HPDE6-E6E7 (cell line): ENCODE data around the gene SRL.
"Not testable (repeated sequence)": the region's sequence is repeated elsewhere in the genome, so short reads cannot be mapped to it uniquely, and the experiment has no call there.

Experiments used
- DNase-seq: peaks from one replicate; pipeline ENCODE4 v3.0.0; 2011; ENCODE audit warnings: missing footprints; ENCODE audit errors: extremely low spot score

The SRL gene

DNA sequence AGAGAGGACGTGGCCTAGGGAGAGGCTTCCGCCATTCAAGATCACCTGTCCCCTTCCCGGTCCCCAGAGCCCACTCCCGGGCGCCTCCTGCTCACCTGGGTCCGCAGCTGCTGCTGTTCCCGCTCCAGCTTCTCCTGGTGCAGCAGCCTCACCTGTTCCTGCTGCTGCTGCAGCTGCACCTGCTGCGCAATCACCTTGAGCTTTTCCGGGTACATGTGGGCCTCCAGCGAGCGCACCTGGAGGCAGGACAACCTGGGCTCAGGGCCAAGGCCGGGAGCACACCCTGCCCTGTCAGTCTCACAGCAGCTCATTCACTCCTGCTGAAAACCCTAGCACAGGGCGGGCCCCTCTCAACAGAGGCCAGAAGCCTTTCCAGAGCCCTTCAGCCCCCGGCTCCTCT, 18.5 kb upstream of the SRL start:
- DNase-seq = no peak

DNA sequence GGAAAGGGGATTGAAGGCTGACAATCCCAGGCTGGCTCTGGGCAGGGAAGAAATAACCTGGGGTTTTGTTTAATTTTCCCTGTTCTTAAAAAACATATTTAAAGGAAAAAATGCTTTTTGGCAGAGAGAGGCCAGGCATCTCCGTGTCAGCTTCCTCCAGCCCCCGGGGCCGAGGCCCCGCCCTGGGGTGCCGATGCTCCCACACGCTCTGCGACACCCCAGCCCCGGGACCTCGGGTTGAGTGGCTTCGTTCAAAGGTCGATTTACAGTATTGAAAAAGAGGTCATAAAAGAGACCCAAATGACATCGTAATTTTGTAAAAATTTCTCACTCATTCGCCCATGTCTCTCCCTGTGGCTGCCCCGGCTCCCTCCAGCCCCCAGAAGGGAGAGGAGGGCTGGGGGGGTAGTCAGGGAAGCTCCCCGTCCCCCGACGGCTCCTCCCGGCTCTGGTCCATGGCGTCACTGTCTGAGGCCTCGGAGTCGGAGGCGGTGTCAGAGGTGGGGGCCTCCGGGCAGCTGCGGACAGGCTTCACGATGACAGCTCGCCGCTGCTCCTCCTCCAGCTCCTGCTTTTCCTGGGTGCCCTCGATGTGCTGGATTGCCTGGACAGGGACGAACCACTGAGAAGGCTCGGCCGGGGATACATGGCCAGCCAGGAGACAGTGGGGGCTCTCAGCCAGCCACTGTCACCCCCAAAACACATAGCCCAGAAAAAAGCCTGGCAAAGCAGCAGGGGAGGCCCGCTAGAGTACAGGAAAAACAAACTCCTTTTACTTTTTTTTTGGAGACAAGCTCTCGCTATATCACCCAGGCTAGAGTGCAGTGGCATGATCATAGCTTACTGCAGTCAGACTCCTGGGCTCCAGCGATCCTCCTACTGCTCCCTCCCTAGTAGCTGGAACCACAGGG, 16.0 kb upstream of the SRL start:
- no peak for DNase-seq

DNA sequence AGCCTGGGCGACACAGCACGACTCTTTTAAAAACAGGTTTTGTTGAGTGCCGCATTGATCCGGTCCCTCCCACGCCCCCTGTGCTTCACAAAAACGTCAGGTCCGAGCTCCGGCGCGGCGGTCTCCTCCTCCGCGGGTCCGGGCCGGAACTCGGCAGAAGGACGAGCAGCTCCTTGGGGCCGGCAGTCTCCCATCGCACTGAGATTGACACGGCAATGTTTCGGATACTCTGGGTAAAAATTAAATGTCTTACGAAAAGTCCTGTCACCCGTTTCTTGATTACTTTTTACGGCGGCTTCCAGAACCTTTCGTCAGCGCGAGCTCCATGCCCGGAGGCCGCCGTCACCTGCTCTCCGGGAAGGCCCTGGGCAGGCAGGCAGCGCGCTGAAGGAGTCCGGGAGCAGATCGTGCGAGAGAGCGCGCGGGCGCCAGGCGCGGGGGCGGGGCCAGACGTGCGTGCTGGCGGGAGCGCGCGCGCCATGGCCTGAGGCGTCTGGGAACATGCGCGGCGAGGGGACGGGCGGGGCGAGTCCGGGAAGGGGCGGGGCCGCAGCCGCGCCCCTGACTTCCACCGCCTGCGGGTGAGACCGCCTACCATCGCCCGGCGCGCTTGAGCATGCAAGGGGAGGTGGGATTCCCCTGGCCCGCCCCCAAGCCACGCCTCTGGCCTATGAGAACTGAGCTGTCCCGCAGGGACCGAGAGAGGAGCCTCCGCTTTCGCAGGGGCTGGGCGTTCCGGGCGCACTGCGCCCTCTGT, 11.7 kb upstream of the SRL start:
- peak; percentile 97 for DNase-seq

DNA sequence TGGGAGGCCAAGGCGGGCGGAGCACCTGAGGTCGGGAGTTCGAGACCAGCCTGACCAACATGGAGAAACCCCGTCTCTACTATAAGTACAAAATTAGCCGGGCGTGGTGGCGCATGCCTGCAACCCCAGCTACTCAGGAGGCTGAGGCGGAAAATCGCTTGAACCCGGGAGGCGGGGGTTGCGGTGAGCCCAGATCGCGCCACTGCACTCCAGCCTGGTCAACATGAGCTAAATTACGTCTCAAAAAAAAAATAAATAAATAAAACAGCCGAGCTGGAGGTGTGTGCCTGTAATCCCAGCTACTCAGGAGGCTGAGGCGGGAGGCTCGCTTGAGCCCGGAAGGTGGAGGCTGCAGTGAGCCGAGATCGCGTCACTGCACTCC, 11.1 kb upstream of the SRL start:
- DNase-seq = not testable (repeated sequence)

DNA sequence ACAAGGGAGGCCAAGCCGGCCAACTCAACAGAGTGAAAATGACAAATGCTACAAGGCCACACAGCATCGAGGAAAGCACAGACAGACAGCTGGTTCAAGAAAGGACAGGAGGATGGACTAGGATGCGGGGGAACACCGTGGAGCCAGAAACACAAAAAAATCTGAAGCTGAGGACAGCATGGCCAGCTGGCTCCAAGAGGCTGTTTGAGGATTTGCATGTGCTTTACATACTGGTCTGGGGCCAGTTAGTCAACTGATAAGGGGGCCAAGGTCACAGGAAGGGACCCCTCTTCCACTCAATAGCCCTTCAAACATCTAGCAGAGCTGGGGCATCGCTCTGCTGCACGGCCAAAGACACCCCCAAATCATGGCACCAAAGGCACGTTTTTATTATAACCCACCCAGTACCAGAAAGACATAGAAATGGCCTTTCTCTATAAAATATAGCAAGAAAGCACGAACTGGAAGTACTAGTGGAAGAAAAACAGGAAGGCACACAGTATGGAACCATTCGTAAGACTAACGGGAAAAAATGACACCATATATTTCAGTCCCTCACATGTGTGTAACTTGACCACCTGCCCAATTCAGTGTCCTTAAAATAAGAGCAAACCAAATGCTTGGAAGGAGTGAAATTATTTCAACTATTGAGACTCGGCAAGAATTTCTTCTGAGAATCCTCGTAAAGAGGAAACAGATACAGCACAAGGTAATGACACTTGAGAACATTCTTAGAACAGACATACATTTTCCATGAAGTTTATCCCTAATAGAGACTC, 7.8 kb upstream of the SRL start:
- no peak for DNase-seq

DNA sequence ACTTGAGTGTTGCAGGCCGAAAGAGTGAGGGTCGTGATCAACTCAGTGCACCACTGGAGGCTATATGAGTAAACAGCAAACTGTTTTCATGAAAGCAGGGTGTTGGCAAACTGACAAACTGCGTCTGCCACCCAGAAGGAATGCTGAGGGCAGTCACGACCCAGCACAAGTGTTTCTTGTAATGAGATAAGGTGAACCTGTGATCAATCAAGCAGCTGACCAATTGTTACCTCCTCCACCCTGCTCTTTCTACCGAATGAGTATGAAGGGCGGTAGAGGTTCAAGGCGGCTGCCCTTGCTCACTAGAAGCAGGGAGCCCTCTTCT, 5.5 kb upstream of the SRL start:
- no peak for DNase-seq

DNA sequence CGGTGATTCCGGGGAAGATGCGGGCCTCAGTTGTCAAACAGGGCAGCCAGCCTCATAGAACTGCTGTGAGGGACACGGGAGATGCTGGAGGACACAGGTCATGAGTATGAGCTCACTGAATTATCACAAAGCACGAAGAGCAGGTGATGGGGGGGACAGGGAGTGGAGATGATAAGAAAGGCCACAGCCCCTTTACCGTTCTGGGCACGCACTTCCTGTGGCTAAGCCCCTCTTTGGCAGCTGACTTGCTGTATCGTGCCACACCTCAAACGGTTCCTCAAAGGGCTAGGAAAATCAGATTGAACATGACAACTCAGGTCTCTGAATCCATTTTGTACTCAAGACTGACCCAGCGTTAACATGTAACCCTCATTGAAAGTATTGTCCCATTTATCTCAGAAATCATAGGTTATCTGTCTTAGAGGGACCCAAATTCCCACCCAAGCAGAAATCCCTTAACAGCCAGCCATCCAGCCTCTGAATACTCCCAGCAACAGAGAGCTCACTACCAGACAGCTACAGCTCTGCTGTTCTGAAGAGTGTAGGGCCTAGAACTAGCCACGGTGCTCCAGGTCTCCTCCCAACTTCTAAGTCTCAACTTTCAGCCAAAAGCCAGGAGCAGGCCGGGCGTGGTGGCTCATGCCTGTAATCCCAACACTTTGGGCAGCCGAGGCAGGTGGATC, 5.0 kb upstream of the SRL start:
- no peak for DNase-seq

DNA sequence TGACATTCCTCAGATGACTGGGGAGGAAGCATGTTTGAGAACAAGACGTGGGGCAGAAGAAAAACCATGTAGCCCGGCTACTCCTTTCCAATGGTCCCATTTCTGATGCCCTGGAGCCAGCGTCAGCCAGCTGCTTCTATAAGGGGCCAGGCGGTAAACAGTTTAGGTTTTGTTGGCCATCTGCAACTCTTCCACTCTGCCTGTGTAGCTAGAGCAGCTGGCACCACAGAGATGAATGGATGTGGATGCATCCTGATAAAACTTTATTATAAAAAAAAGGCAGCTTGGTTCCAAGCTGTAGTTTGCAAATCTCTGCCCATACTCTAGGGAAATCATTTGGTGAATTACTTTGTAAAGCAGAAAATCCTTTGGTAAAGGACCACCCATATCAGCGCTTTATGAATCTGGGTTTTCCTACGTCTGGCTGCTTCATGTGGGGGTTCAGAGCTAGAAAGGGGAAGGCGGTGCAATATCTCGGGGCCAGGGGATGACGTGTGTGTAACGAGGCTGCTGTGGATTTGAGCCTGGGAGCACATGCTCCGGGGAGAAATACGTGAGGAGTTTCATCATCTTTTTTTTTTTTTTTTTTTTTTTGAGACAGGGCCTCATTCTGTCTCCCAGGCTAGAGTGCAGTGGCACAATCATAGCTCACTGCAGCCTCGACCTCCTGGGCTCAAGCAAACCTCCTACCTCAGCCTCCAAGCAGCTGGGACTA, 3.4 kb upstream of the SRL start:
- DNase-seq = no peak

DNA sequence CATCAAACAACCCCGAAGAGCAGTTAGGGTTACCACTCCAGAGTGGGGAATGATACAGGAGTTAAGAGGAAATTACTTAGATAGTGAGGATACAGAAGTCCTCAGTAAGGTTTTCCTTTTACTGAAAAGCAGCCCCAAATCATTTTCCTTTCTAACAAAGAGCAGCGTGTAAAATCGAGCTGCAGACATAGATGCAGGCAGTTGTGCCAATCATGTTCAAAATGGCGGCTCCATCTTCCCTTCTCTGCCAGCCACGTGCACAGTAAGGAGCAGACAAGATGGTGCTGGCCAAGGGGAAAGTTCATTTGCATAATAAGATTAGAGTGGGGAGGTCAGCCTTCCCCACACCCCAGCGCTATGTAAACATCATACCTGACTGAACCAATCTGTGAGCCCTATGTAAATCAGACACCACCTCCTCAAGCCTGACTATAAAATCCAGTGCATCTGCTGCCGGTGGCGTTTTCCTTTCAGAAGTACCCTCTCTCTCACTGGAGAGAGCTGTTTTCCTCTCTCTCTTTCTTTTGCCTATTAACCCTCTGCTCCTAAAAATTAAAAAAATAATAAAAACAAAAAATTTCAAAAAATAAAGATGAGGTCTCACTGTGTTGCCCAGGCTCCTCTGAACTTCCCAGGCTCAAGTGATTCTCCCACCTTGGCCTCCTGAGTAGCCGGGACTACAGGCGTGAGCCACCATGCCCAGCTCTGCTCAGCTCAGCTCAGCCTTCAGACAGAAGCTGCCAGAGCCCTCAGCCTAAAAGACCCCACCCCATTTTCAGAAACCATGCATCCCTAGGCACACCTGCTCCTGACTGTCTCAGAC, 2.6 kb upstream of the SRL start:
- no peak for DNase-seq

DNA sequence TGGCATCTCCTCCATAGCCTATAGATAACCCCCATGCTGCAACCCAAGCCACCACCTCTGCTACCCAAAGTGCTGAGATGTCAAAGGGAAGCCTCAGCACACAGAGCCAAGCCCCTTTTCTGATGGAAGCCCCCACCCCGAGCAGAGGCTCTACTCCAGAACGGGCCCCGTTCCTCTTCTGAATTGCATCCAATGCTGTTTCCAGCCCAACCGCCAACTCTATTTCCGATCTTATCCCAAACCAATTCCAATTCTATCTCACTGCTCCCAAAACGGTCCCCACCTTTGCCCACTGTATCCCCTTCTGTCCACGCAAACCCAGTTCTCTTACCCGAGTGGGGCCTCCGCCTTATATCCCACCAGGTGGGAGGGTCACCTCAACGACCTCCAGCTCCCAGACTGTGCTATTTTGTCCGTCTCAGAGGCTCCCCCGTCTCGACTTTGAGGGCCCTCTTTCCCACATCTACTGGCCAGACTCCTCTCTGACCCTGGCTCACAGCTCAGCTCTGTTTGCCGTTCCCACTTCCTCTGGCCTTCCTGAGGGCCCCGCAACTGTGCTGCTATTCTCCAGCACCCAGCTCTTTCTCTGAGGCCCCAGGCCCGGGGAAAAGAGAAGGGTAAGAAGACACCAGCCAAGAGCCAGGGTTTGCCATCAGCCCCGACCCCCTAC, 487 bp downstream of the SRL start:
- DNase-seq = no peak

DNA sequence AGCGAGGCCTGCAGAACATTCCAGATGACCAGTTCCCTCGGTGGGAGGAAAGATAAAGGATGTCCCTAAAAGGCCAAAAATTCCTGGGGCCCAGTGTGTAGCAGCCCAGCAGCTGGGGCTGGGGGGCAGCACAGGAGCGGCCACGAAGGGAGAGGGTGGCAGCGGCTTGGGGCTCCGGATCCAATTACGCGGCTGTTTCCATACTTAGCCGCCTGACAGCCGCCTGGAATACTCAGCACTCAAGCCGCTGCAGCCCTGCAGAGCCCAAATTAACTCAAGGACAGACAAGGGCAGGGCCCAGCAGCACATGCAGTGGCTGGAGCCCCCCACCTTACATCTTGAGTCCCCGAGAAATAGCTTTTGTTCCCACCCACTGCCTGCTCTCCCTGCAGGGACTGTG, 1.3 kb downstream of the SRL start:
- no peak for DNase-seq

DNA sequence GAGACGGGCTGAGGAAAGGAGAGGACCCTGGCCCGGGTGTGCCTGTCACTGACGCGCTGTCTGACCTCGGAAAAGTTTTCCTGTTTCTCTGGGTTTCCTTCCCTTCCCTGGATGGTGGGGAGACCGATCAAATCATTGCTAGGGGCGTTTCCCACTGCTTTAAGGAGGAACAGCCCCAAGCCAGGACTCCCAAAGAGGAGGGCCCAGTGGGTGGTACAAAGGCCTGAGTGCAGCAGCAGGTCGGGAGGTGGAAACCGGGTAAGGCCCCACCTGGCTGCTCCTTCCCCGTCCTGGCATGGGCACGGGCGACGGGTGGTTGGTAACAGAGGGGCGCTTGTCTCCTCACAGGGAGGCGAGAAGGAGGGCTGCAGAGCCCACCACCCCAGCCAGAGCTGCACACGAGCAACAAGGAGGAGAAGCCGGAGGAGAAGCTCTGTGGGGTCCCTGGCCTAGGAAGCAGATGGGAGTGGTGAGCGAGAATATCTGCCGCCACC, 2.2 kb downstream of the SRL start:
- no peak for DNase-seq

DNA sequence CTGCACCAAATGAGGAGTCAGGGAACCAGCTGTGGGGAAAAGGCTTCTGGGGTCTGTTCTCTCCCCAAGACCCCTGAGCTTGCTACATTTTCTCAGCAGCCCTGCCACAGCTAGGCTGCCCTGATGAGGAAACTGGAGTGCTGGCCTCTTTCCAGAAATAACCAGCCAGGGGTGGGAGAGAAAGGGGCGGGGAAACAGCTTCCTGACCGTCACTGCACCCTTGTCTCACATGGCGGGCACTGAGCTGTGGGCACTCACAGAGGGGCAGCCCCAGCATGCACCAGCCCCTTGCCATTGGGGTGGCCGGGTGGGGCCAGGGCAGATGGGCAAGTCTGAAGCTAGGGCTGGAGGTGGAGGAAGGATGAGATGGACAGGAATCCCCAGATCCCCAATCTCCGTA, 2.9 kb downstream of the SRL start:
- DNase-seq = no peak

DNA sequence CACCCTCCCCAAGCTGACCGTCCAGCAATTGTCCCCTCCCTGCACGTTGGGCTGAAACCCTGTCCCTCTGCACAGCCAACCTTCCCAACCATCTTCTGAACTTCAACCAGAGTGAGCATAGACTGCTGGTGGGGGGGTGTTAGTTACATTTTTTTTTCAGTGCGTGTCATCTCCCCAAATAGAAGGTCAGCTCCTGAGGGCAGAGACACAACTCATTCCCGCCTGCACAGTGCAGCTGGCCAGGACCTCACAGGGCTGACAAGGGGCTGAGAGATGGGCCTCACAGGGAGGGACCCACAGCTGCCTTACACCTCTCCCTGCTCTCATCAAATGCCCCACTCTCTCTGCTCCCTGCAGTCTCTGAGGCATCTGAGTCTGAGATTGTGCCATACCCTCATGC, 8.4 kb downstream of the SRL start:
- DNase-seq = no peak

DNA sequence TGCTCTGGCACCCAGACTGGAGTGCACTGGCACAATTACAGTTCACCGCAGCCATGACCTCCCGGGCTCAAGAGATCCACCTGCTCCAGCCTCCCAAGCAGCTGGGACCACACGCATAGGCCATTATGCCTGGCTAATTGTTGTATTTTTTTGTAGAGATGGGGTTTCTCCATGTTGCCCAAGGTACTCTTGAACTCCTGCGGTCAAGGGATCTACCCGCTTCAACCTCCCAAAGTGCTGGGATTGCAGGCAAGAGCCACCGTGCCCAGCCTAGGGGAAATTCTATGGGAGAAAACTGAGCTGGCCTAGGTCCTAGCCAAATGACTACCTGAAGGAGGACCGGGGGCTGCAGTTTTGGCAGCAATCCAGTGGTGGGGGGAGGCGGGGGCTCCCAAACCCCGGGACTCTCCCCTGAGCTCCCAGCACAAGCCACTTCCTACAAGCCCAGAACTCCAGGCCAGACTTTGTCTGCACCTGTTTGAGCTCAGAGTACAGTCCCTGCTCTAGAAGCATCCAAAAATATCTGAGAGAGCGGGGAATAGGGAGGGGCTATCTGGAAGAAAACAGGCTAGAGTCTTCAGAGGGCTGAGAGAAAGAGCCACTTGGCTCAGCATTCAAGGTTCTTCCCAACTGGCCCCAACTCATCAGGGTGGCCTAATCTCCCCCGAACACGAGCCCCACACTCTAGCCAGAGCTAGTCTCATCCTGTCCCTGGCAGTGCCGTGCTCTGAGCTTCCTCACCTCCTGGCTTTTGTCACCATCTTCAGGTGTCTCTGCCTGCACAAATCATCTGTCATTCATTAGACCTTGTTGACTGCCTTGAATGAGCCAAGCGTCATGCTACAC, 9.1 kb downstream of the SRL start:
- no peak for DNase-seq

DNA sequence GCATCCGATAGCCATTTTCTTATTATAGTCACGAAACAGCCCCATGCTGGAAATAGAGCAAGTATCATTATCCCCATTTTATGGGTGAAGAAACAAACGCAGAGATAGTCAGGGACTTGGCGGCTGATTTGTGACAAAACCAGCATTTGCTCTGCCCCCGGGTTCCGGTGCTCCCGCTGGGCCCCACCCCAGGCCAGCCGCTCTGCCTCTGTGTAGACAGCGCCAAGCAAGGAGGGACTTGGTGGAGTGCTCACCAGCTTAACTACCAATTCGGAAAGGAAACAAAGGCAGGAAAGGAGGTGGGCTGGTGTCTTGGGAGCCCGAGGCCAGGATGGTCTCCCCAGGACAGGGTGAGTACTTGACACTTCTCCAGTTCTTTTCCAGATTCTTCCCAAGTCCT, 10.0 kb downstream of the SRL start:
- DNase-seq = no peak

DNA sequence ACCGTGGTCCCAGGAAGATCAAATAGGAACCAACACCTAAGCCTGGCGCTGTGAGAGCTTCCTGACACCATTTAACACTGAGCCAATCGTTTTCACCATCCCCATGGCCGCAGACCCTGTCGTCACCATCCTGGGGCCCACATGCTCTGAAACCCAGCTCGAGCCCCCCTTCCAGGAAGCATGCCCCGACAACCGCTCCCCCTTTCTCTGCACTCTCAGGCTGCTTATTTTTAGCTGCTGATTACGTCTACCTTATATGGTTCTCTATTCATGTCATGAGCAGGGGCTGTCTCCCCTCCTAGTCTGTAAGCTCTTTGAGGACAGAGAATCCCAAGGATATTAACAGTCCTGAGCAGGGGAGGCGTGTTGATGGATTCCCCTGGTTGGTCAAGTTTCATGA, 10.5 kb downstream of the SRL start:
- no peak for DNase-seq

DNA sequence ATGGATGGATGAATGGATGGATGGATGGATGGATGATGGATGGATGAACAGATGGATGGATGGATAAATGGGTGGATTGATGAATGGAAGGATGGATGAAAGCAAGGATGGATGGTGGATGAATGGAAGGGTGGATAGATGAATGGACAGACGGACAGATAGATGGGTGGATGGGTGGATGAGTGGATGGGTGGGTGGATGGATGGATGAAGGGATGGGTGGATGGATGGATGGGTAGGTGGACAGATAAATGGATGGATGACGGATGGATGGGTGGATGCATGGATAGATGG, 14.9 kb downstream of the SRL start:
- no peak for DNase-seq
